IMR-90 (cell line): Measurements from ENCODE around the gene LCAT. TPM values are rescaled to one million over a fixed set of nuclear protein-coding genes. Genes with fewer than 3 reads are reported as not detected.

Experiments
- ATAC-seq: fragments of 200-7000 bp; cut with Tn5 transposase; 2 replicates; pipeline ENCODE4 v1.9.1; 2020; ENCODE audit warnings: low read depth, mild to moderate bottlenecking, moderate library complexity
- BruUV-seq: library from RNA; stranded (reverse); fragments of 400-500 nt; replicated peaks from 2 replicates; lab custom pipeline; 2021; lab: Mats Ljungman, UMichigan
- CTCF ChIA-PET: fragments of 300-600 bp; formaldehyde crosslinking; extraction: SDS; loops from one replicate; lab custom pipeline; 2021; ENCODE audit warnings: antibody characterized with exemption; lab: Yijun Ruan, JAX
- POLR2A ChIA-PET: fragments of 300-600 bp; sonication (Branson Sonifier 250); formaldehyde crosslinking; loops from one replicate; lab custom pipeline; 2022; ENCODE audit warnings: antibody characterized with exemption; ENCODE audit not compliant: unreplicated experiment; lab: Charles Lee
- DNase-seq: peaks from one replicate; pipeline ENCODE4 v3.0.0; 2013
- H2AFZ ChIP-seq: replicated peaks from 2 replicates; pipeline ENCODE3; 2013; ENCODE audit warnings: low read length, mild to moderate bottlenecking; ENCODE audit not compliant: poor library complexity
- H2AK5ac ChIP-seq: 2 replicates; pipeline ENCODE4 v1.6.1; 2013; ENCODE audit warnings: low read depth, low read length, inconsistent platforms
- H2AK9ac ChIP-seq: replicated peaks from 2 replicates; pipeline ENCODE3; 2013; ENCODE audit warnings: mild to moderate bottlenecking, low read depth, low read length, moderate library complexity; ENCODE audit not compliant: poor library complexity
- H2BK120ac ChIP-seq: 2 replicates; pipeline ENCODE4 v1.6.1; 2013; ENCODE audit warnings: low read depth, low read length, inconsistent platforms
- H2BK15ac ChIP-seq: 3 replicates; pipeline ENCODE4 v1.6.1; 2013; ENCODE audit warnings: low read depth, low read length, inconsistent platforms
- H2BK20ac ChIP-seq: 2 replicates; pipeline ENCODE4 v1.6.1; 2013; ENCODE audit warnings: low read depth, mild to moderate bottlenecking, inconsistent platforms, low read length, moderate library complexity
- H2BK5ac ChIP-seq: 2 replicates; pipeline ENCODE4 v1.6.1; 2013; ENCODE audit warnings: mild to moderate bottlenecking, low read depth, low read length, inconsistent platforms; ENCODE audit not compliant: poor library complexity, severe bottlenecking
- H3K14ac ChIP-seq: replicated peaks from 2 replicates; pipeline ENCODE4 v1.6.1; 2013; ENCODE audit warnings: low read depth, low read length, inconsistent platforms
- H3K18ac ChIP-seq: 2 replicates; pipeline ENCODE4 v1.6.1; 2013; ENCODE audit warnings: low read depth, low read length, control low read depth
- H3K23ac ChIP-seq: 2 replicates; pipeline ENCODE4 v1.6.1; 2013; ENCODE audit warnings: low read depth, low read length, inconsistent platforms
- H3K27ac ChIP-seq: 2 replicates; pipeline ENCODE4 v1.5.1; 2013; ENCODE audit warnings: mild to moderate bottlenecking, control low read depth, low read length; ENCODE audit not compliant: insufficient read depth
- H3K27me3 ChIP-seq: 2 replicates; pipeline ENCODE4 v1.6.1; 2013; ENCODE audit warnings: low read length; ENCODE audit not compliant: control insufficient read depth, insufficient read depth
- H3K36me3 ChIP-seq: 2 replicates; pipeline ENCODE4 v1.6.1; 2013; ENCODE audit warnings: low read length, mixed read lengths; ENCODE audit not compliant: control insufficient read depth, insufficient read depth
- H3K4ac ChIP-seq: 2 replicates; pipeline ENCODE4 v1.6.1; 2013; ENCODE audit warnings: low read depth, low read length, inconsistent platforms
- H3K4me1 ChIP-seq: 2 replicates; pipeline ENCODE4 v1.6.1; 2013; ENCODE audit warnings: low read length, mixed read lengths; ENCODE audit not compliant: control insufficient read depth, insufficient read depth
- H3K4me2 ChIP-seq: 2 replicates; pipeline ENCODE4 v1.6.1; 2013; ENCODE audit warnings: low read depth, mild to moderate bottlenecking, control low read depth, low read length, moderate library complexity
- H3K4me3 ChIP-seq: 2 replicates; pipeline ENCODE4 v1.5.1; 2013; ENCODE audit warnings: low read depth, mild to moderate bottlenecking, control low read depth, low read length, moderate library complexity; ENCODE audit not compliant: insufficient read depth
- H3K56ac ChIP-seq: 2 replicates; pipeline ENCODE4 v1.6.1; 2013; ENCODE audit warnings: low read length, inconsistent platforms; ENCODE audit not compliant: insufficient read depth; ENCODE audit errors: extremely low read depth
- H3K79me1 ChIP-seq, 2 experiments: 2 replicates each; pipeline ENCODE4 v1.6.1; 2013; ENCODE audit warnings: low read length in 2 of 2, inconsistent platforms in 1 of 2, low read depth in 1 of 2
- H3K9ac ChIP-seq: 2 replicates; pipeline ENCODE4 v1.6.1; 2013; ENCODE audit warnings: low read depth, low read length, control low read depth
- H3K9me1 ChIP-seq: 2 replicates; pipeline ENCODE4 v1.6.1; 2013; ENCODE audit warnings: low read length, inconsistent platforms; ENCODE audit not compliant: insufficient read depth
- H3K9me3 ChIP-seq: 2 replicates; pipeline ENCODE4 v1.6.1; 2013; ENCODE audit warnings: low read length; ENCODE audit not compliant: control insufficient read depth, insufficient read depth
- H4K20me1 ChIP-seq: 2 replicates; pipeline ENCODE4 v1.6.1; 2013; ENCODE audit warnings: low read length, inconsistent platforms; ENCODE audit not compliant: insufficient read depth
- H4K5ac ChIP-seq: 2 replicates; pipeline ENCODE4 v1.6.1; 2013; ENCODE audit warnings: mild to moderate bottlenecking, low read depth, low read length, control low read depth
- H4K8ac ChIP-seq, 2 experiments: 2 replicates each; pipeline ENCODE4 v1.6.1; 2013; ENCODE audit warnings: low read depth in 2 of 2, low read length in 2 of 2, control low read depth in 1 of 2, inconsistent platforms in 1 of 2
- H4K91ac ChIP-seq: 2 replicates; pipeline ENCODE4 v1.6.1; 2013; ENCODE audit warnings: low read depth, low read length, inconsistent platforms; ENCODE audit not compliant: insufficient read depth
- CEBPB ChIP-seq: IDR thresholded peaks from 2 replicates; pipeline ENCODE4 v1.6.1; 2012; ENCODE audit warnings: low read depth, low read length, improper control_type of control experiment
- RAD21 ChIP-seq: IDR thresholded peaks from 2 replicates; pipeline ENCODE4 v1.6.1; 2012; ENCODE audit warnings: low read length, improper control_type of control experiment
- USF2 ChIP-seq: fragments of 150-350 bp; IDR thresholded peaks from 2 replicates; pipeline ENCODE4 v1.6.1; 2017; ENCODE audit warnings: mild to moderate bottlenecking, antibody characterized with exemption, low read length, low read depth
- WGBS, 2 experiments: methylation state at CpG; one replicate each; pipeline versions ENCODE4 v1.1.5 to v1.1.7; 2013; ENCODE audit warnings: missing lambda C conversion rate in 2 of 2; ENCODE audit not compliant: insufficient read length in 1 of 2; ENCODE audit errors: extremely low coverage in 2 of 2; 5-methylcytosine and 5-hydroxymethylcytosine counted together
- dilution Hi-C: fragments of 300-500 bp; cut with HindIII; formaldehyde crosslinking; loops from one replicate; pipeline ENCODE4 v1.14.3; 2018; ENCODE audit warnings: low sequenced_read_pairs; ENCODE audit not compliant: unreplicated experiment
- in situ Hi-C: fragments of 300-500 bp; cut with MboI; formaldehyde crosslinking; loops from 3 replicates; pipeline ENCODE4 v1.14.3; 2019; ENCODE audit warnings: low sequenced_read_pairs, inconsistent platforms, mixed read lengths
- intact Hi-C: fragments of 100-400 bp; cut with micrococcal nuclease; formaldehyde crosslinking; loops from 2 replicates; pipeline ENCODE4 v1.10.0; 2022
- polyA plus RNA-seq, 3 experiments: library from polyadenylated mRNA; depleted of rRNA; stranded (reverse); fragments of >200 nt; gene quantifications; 2 replicates each; pipeline ENCODE4 v1.2.3, GENCODE V29; 2012; ENCODE audit warnings: low replicate concordance in 1 of 3
- total RNA-seq: library from RNA; depleted of rRNA; stranded (reverse); fragments of >200 nt; gene quantifications from 2 replicates; pipeline ENCODE4 v1.2.3, GENCODE V29; 2012

Gene LCAT
- total and polyA plus RNA-seq, 2 of the 4 experiments (the other 2 are of a cell fraction) = 1.4 to 18.8 TPM

GRCh38 chr16:67897231-67897630, 46.7 kb downstream of the LCAT start:
- CTCF ChIA-PET = interaction anchor here (0.8 to 1.0 kb wide), 2 partner anchors 14 to 80 kb away, joined by 3 read pairs; no protein-coding TSS in a partner anchor
- POLR2A ChIA-PET = no interaction called here
- dilution Hi-C loops (no loop called here), in situ Hi-C loops (no loop called here), intact Hi-C loops (no loop called here)
- DNase-seq (peak; percentile 47), ATAC-seq (no peak)
- no peak overlapping the region for H3K27ac ChIP-seq
- peaks cover 43% of the 10 kb centered on the region for H4K20me1 ChIP-seq
- H3K9ac ChIP-seq = no peak overlapping the region
- H3K4me3 ChIP-seq = no peak overlapping the region
- H2AK9ac ChIP-seq = no peak overlapping the region
- no peak overlapping the region for H2BK5ac ChIP-seq
- peaks cover 30 to 77% of the 10 kb centered on the region in 2 experiments for H3K79me1 ChIP-seq
- H3K56ac ChIP-seq = no peak overlapping the region
- H2AFZ ChIP-seq = no peak overlapping the region
- no peak overlapping the region for H3K18ac ChIP-seq
- H2BK15ac ChIP-seq = no peak overlapping the region
- H2BK20ac ChIP-seq = no peak overlapping the region
- peaks cover 9% of the 10 kb centered on the region for H3K4me1 ChIP-seq
- H4K91ac ChIP-seq = no peak overlapping the region
- H3K9me3 ChIP-seq = no peaks in the 10 kb centered on the region
- no peak overlapping the region for H3K14ac ChIP-seq
- whole genome bisulfite sequencing, 2 experiments = 100% methylated on average over 2 of the region's 3 CpGs; no CpG with 5 or more reads in 1 of the 2 experiments
- TF ChIP-seq CEBPB (no peak), RAD21 (no peak), USF2 (no peak)
- no peaks in the 10 kb centered on the region for H3K27me3 ChIP-seq
- no peak overlapping the region for H2BK120ac ChIP-seq
- H4K5ac ChIP-seq = no peak overlapping the region
- H3K9me1 ChIP-seq = peaks cover 25% of the 10 kb centered on the region
- H3K4ac ChIP-seq = no peak overlapping the region
- peaks cover 4% of the 10 kb centered on the region for H3K36me3 ChIP-seq
- no peak overlapping the region for H3K23ac ChIP-seq
- no peak overlapping the region for H3K4me2 ChIP-seq
- H4K8ac ChIP-seq = no peak overlapping the region
- H2AK5ac ChIP-seq = no peak overlapping the region
- no TSS peak for BruUV-seq
